H9 (cell line): ENCODE measurements around the gene HLA-DQB1. TPM values are rescaled to one million over a fixed set of nuclear protein-coding genes. Genes with fewer than 3 reads are reported as not detected.

Experiments used
- DNase-seq: peaks from one replicate; pipeline ENCODE4 v3.0.0-alpha.2; 2017
- H2AFZ ChIP-seq: one replicate; pipeline ENCODE4 v1.6.1; 2013; ENCODE audit warnings: mild to moderate bottlenecking, low read length, control low read depth, moderate library complexity
- H2AK5ac ChIP-seq: 2 replicates; pipeline ENCODE4 v1.6.1; 2013; ENCODE audit warnings: low read length, control low read depth, mixed read lengths; ENCODE audit not compliant: insufficient read length
- H2BK120ac ChIP-seq: one replicate; pipeline ENCODE4 v1.6.1; 2013; ENCODE audit warnings: low read depth, mild to moderate bottlenecking, low read length, control low read depth, inconsistent platforms; ENCODE audit not compliant: poor library complexity, severe bottlenecking
- H2BK12ac ChIP-seq: 2 replicates; pipeline ENCODE4 v1.6.1; 2013; ENCODE audit warnings: low read length, control low read depth, mixed read lengths, low read depth; ENCODE audit not compliant: insufficient read length
- H2BK15ac ChIP-seq: 2 replicates; pipeline ENCODE4 v1.6.1; 2013; ENCODE audit warnings: low read depth, low read length, control low read depth
- H2BK20ac ChIP-seq: one replicate; pipeline ENCODE4 v1.6.1; 2013; ENCODE audit warnings: low read depth, mild to moderate bottlenecking, low read length, control low read depth, inconsistent platforms; ENCODE audit not compliant: poor library complexity, severe bottlenecking
- H2BK5ac ChIP-seq: 2 replicates; pipeline ENCODE4 v1.6.1; 2013; ENCODE audit warnings: low read length, control low read depth, mixed read lengths; ENCODE audit not compliant: insufficient read length
- H3K14ac ChIP-seq: 2 replicates; pipeline ENCODE4 v1.6.1; 2013; ENCODE audit warnings: low read length, control low read depth; ENCODE audit not compliant: insufficient read depth
- H3K18ac ChIP-seq: 2 replicates; pipeline ENCODE4 v1.6.1; 2013; ENCODE audit warnings: low read depth, mild to moderate bottlenecking, mixed read lengths, low read length, control low read depth; ENCODE audit not compliant: insufficient read length
- H3K23ac ChIP-seq: 2 replicates; pipeline ENCODE4 v1.6.1; 2013; ENCODE audit warnings: low read length, control low read depth, mixed read lengths, low read depth; ENCODE audit not compliant: insufficient read length
- H3K23me2 ChIP-seq: 2 replicates; pipeline ENCODE4 v1.6.1; 2013; ENCODE audit warnings: low read depth, mild to moderate bottlenecking, mixed read lengths, low read length, control low read depth; ENCODE audit not compliant: insufficient read length, poor library complexity, severe bottlenecking
- H3K27ac ChIP-seq: 2 replicates; pipeline ENCODE4 v1.5.1; 2013; ENCODE audit warnings: low read length, control low read depth, mixed read lengths, low read depth; ENCODE audit not compliant: insufficient read length
- H3K27me3 ChIP-seq: 2 replicates; pipeline ENCODE4 v1.6.1; 2013; ENCODE audit warnings: low read length, control low read depth, inconsistent platforms; ENCODE audit not compliant: insufficient read depth
- H3K4ac ChIP-seq: 2 replicates; pipeline ENCODE4 v1.6.1; 2013; ENCODE audit warnings: low read depth, mild to moderate bottlenecking, control low read depth, inconsistent platforms, low read length, moderate library complexity
- H3K4me1 ChIP-seq: 2 replicates; pipeline ENCODE4 v1.6.1; 2013; ENCODE audit warnings: low read length, control low read depth, inconsistent platforms; ENCODE audit not compliant: insufficient read depth
- H3K4me2 ChIP-seq: 2 replicates; pipeline ENCODE4 v1.6.1; 2013; ENCODE audit warnings: low read length, control low read depth, mixed read lengths; ENCODE audit not compliant: insufficient read length, insufficient read depth
- H3K56ac ChIP-seq: 2 replicates; pipeline ENCODE4 v1.6.1; 2013; ENCODE audit warnings: low read depth, mild to moderate bottlenecking, mixed read lengths, low read length, control low read depth; ENCODE audit not compliant: insufficient read length
- H3K79me1 ChIP-seq: 2 replicates; pipeline ENCODE4 v1.6.1; 2013; ENCODE audit warnings: low read depth, mild to moderate bottlenecking, moderate library complexity, low read length, control low read depth, inconsistent platforms; ENCODE audit not compliant: insufficient read depth, poor library complexity, severe bottlenecking
- H3K79me2 ChIP-seq: 2 replicates; pipeline ENCODE4 v1.6.1; 2013; ENCODE audit warnings: low read length, control low read depth, inconsistent platforms; ENCODE audit not compliant: insufficient read depth
- H3K9ac ChIP-seq: 2 replicates; pipeline ENCODE4 v1.6.1; 2013; ENCODE audit warnings: low read length, control low read depth, mixed read lengths; ENCODE audit not compliant: insufficient read length; ENCODE audit errors: extremely low read depth
- H3K9me3 ChIP-seq: one replicate; pipeline ENCODE4 v1.6.1; 2013; ENCODE audit warnings: low read depth, low read length, inconsistent platforms; ENCODE audit not compliant: control insufficient read depth
- H3T11ph ChIP-seq: one replicate; pipeline ENCODE4 v1.6.1; 2013; ENCODE audit warnings: mild to moderate bottlenecking, low read length, control low read depth, inconsistent platforms
- H4K20me1 ChIP-seq: one replicate; pipeline ENCODE4 v1.6.1; 2013; ENCODE audit not compliant: control insufficient read depth, insufficient read length, insufficient read depth
- H4K5ac ChIP-seq: 2 replicates; pipeline ENCODE4 v1.6.1; 2013; ENCODE audit warnings: low read depth, mild to moderate bottlenecking, mixed read lengths, low read length, control low read depth; ENCODE audit not compliant: insufficient read length
- H4K8ac ChIP-seq: replicated peaks from 2 replicates; pipeline ENCODE4 v1.6.1; 2013; ENCODE audit warnings: low read length, control low read depth, mixed read lengths, low read depth; ENCODE audit not compliant: insufficient read length
- H4K91ac ChIP-seq: 2 replicates; pipeline ENCODE4 v1.6.1; 2013; ENCODE audit warnings: low read depth, mild to moderate bottlenecking, moderate library complexity, mixed read lengths, low read length, control low read depth; ENCODE audit not compliant: insufficient read length
- H3K27ac Mint-ChIP-seq, 3 experiments: 2 replicates in 2 of 3; 3 replicates in 1 of 3; pipeline ENCODE4 v1.8.0; 2020 to 2021; ENCODE audit warnings: mixed read lengths in 3 of 3, mild to moderate bottlenecking in 1 of 3, moderate library complexity in 1 of 3
- H3K27me3 Mint-ChIP-seq: 2 replicates; pipeline ENCODE4 v1.8.0; 2021; ENCODE audit warnings: low read depth, mild to moderate bottlenecking, moderate library complexity, mixed read lengths
- H3K36me3 Mint-ChIP-seq, 3 experiments: 2 replicates in 2 of 3; 3 replicates in 1 of 3; pipeline ENCODE4 v1.8.0; 2020 to 2021; ENCODE audit warnings: low read depth in 3 of 3, mixed read lengths in 3 of 3; ENCODE audit not compliant: insufficient read depth in 1 of 3
- H3K4me1 Mint-ChIP-seq, 2 experiments: 2 replicates each; pipeline ENCODE4 v1.8.0; 2020; ENCODE audit warnings: mixed read lengths in 2 of 2
- H3K4me3 Mint-ChIP-seq, 2 experiments: 2 replicates in 1 of 2; 3 replicates in 1 of 2; pipeline ENCODE4 v1.8.0; 2020 to 2021; ENCODE audit warnings: mild to moderate bottlenecking in 2 of 2, mixed read lengths in 2 of 2, moderate library complexity in 1 of 2
- H3K9me3 Mint-ChIP-seq, 2 experiments: 2 replicates in 1 of 2; 3 replicates in 1 of 2; pipeline ENCODE4 v1.8.0; 2020; ENCODE audit warnings: mild to moderate bottlenecking in 2 of 2, mixed read lengths in 2 of 2, moderate library complexity in 1 of 2
- WGBS: extraction: QIAGEN DNeasy Blood & Tissue Kit; methylation state at CpG from one replicate; pipeline ENCODE4 v1.1.7; 2013; ENCODE audit warnings: missing lambda C conversion rate, low lambda C conversion rate, mixed read lengths; ENCODE audit not compliant: insufficient read length; ENCODE audit errors: extremely low coverage; 5-methylcytosine and 5-hydroxymethylcytosine counted together
- total RNA-seq: library from RNA; stranded (reverse); gene quantifications from 2 replicates; pipeline ENCODE4 v1.2.1, GENCODE V29; 2021
- TF ChIP-seq, protein P1 (sequence below): fragments of 200-600 bp; sonication (generic); conservative IDR thresholded peaks from 3 replicates; pipeline ENCODE4 v1.8.0; 2021; ENCODE audit warnings: antibody characterized with exemption, mild to moderate bottlenecking

Gene HLA-DQB1
- total RNA-seq, 1 experiment from 2014 or later: 41.0 TPM

GRCh38 chr6:32627249-32627648 lies 39.2 kb downstream of the HLA-DQB1 start:
- TF ChIP-seq, protein P1, sequence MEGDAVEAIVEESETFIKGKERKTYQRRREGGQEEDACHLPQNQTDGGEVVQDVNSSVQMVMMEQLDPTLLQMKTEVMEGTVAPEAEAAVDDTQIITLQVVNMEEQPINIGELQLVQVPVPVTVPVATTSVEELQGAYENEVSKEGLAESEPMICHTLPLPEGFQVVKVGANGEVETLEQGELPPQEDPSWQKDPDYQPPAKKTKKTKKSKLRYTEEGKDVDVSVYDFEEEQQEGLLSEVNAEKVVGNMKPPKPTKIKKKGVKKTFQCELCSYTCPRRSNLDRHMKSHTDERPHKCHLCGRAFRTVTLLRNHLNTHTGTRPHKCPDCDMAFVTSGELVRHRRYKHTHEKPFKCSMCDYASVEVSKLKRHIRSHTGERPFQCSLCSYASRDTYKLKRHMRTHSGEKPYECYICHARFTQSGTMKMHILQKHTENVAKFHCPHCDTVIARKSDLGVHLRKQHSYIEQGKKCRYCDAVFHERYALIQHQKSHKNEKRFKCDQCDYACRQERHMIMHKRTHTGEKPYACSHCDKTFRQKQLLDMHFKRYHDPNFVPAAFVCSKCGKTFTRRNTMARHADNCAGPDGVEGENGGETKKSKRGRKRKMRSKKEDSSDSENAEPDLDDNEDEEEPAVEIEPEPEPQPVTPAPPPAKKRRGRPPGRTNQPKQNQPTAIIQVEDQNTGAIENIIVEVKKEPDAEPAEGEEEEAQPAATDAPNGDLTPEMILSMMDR: no peak
- H3K36me3 Mint-ChIP-seq: no peaks in the 10 kb centered on the region
- no peak overlapping the region for H3K4ac ChIP-seq
- H3K27ac Mint-ChIP-seq: no peak overlapping the region
- WGBS: no CpG with 5 or more reads among the region's 3 CpGs
- H3K27me3 Mint-ChIP-seq: no peaks in the 10 kb centered on the region
- DNase-seq: no peak
- no peaks in the 10 kb centered on the region for H3K79me2 ChIP-seq
- H4K91ac ChIP-seq: no peak overlapping the region
- H3K9ac ChIP-seq: no peak overlapping the region
- H3K79me1 ChIP-seq: no peaks in the 10 kb centered on the region
- H3K14ac ChIP-seq: no peak overlapping the region
- no peaks in the 10 kb centered on the region for H3K27me3 ChIP-seq
- 0 out of 5 replicates have a peak, but pooled peaks cover 0 to 3% of the 10 kb centered on the region in 2 experiments for H3K9me3 Mint-ChIP-seq
- no peak overlapping the region for H2BK12ac ChIP-seq
- H3K23ac ChIP-seq: no peak overlapping the region
- no peak overlapping the region for H2BK15ac ChIP-seq
- H2AFZ ChIP-seq: no peak overlapping the region
- no peak overlapping the region for H2BK120ac ChIP-seq
- H3K4me1 ChIP-seq: no peaks in the 10 kb centered on the region; the same call in 1 of the 2 replicates
- H3K18ac ChIP-seq: no peak overlapping the region
- H4K20me1 ChIP-seq: no peaks in the 10 kb centered on the region
- no peaks in the 10 kb centered on the region for H3K23me2 ChIP-seq
- no peak overlapping the region for H3K27ac ChIP-seq
- no peak overlapping the region for H2BK5ac ChIP-seq
- no peaks in the 10 kb centered on the region for H3K9me3 ChIP-seq
- H4K8ac ChIP-seq: no peak overlapping the region
- H2AK5ac ChIP-seq: no peak overlapping the region
- no peak overlapping the region for H4K5ac ChIP-seq
- H3T11ph ChIP-seq: no peak overlapping the region
- no peak overlapping the region for H3K56ac ChIP-seq
- H2BK20ac ChIP-seq: no peak overlapping the region
- no peak overlapping the region for H3K4me3 Mint-ChIP-seq
- H3K4me2 ChIP-seq: no peak overlapping the region
- peaks cover 6 to 9% of the 10 kb centered on the region in 2 experiments for H3K4me1 Mint-ChIP-seq
